HG03460 (cell line): ENCODE data around the gene GDI1.

Source experiments
- ATAC-seq: cut with Tn5 transposase; IDR thresholded peaks from one replicate; pipeline ENCODE4 v1.9.1; 2021; ENCODE audit not compliant: unreplicated experiment

The GDI1 gene

GRCh38 chrX:154459832-154460231 is 22.9 kb downstream of the GDI1 start:
- no peak for ATAC-seq

GRCh38 chrX:154460326-154460725 is 23.4 kb downstream of the GDI1 start:
- ATAC-seq: no peak

GRCh38 chrX:154462396-154462795 is 25.4 kb downstream of the GDI1 start:
- no peak for ATAC-seq

- ATAC-seq: no peak
Measured at GRCh38 chrX:154463611-154464220, 26.8 kb downstream of the GDI1 start.

GRCh38 chrX:154464806-154465365 is 27.9 kb downstream of the GDI1 start:
- ATAC-seq: no peak

GRCh38 chrX:154465601-154466000 is 28.6 kb downstream of the GDI1 start:
- ATAC-seq: no peak

- no peak for ATAC-seq
Measured at GRCh38 chrX:154466036-154466435, 29.1 kb downstream of the GDI1 start.

- no peak for ATAC-seq
Measured at GRCh38 chrX:154466907-154467306, 30.0 kb downstream of the GDI1 start.

GRCh38 chrX:154467556-154467955 is 30.6 kb downstream of the GDI1 start:
- no peak for ATAC-seq

GRCh38 chrX:154468217-154468616 is 31.3 kb downstream of the GDI1 start:
- ATAC-seq: no peak

GRCh38 chrX:154469114-154469513 is 32.2 kb downstream of the GDI1 start:
- no peak for ATAC-seq

- ATAC-seq: no peak
Measured at GRCh38 chrX:154469880-154470279, 32.9 kb downstream of the GDI1 start.

- ATAC-seq: no peak
Measured at GRCh38 chrX:154470434-154470833, 33.5 kb downstream of the GDI1 start.

GRCh38 chrX:154470914-154471568 is 34.1 kb downstream of the GDI1 start:
- ATAC-seq: no peak

GRCh38 chrX:154471839-154472684 is 35.1 kb downstream of the GDI1 start:
- ATAC-seq: no peak

- no peak for ATAC-seq
Measured at GRCh38 chrX:154472685-154473632, 36.0 kb downstream of the GDI1 start.

- ATAC-seq: no peak
Measured at GRCh38 chrX:154473683-154474082, 36.7 kb downstream of the GDI1 start.

GRCh38 chrX:154476821-154477220 is 39.9 kb downstream of the GDI1 start:
- ATAC-seq: no peak

GRCh38 chrX:154477891-154478477 is 41.0 kb downstream of the GDI1 start:
- no peak for ATAC-seq
